Keratinocyte (primary cell): ENCODE data around the gene TSC22D3. TPM values are rescaled to one million over a fixed set of nuclear protein-coding genes. Genes with fewer than 3 reads are reported as not detected.

Experiments
- DNase-seq: peaks from one replicate; pipeline ENCODE4 v3.0.0-alpha.2; 2011; ENCODE audit warnings: low read depth, missing footprints, low spot score
- FAIRE-seq: peaks from 2 replicates; lab custom pipeline; 2011; peaks lifted over from hg19 to GRCh38; lab: Jason Lieb, UNC
- H2AFZ ChIP-seq: 2 replicates; pipeline ENCODE4 v1.6.0; 2012; ENCODE audit warnings: low read length, control low read depth, inconsistent platforms; ENCODE audit not compliant: control insufficient read depth
- H3K27ac ChIP-seq: 2 replicates; pipeline ENCODE4 v1.5.1; 2011; ENCODE audit warnings: low read length; ENCODE audit not compliant: control insufficient read depth, insufficient read depth
- H3K27me3 ChIP-seq: 3 replicates; pipeline ENCODE4 v1.6.0; 2011; ENCODE audit warnings: low read length; ENCODE audit not compliant: control insufficient read depth, insufficient read depth; ENCODE audit errors: extremely low read depth
- H3K36me3 ChIP-seq, 2 experiments: 2 replicates in 1 of 2; 3 replicates in 1 of 2; pipeline ENCODE4 v1.5.1; 2011; ENCODE audit warnings: low read length in 2 of 2, mild to moderate bottlenecking in 1 of 2; ENCODE audit not compliant: control insufficient read depth in 2 of 2, insufficient read depth in 2 of 2; ENCODE audit errors: extremely low read depth in 1 of 2
- H3K4me1 ChIP-seq: 3 replicates; pipeline ENCODE4 v1.5.1; 2011; ENCODE audit warnings: low read length; ENCODE audit not compliant: control insufficient read depth, insufficient read depth; ENCODE audit errors: extremely low read depth
- H3K4me2 ChIP-seq: 3 replicates; pipeline ENCODE4 v1.6.0; 2011; ENCODE audit warnings: low read depth, low read length; ENCODE audit not compliant: control insufficient read depth, insufficient read depth; ENCODE audit errors: extremely low read depth
- H3K4me3 ChIP-seq, 3 experiments: fragments of 200-600 bp in 1 of 3; sonication (generic) in 1 of 3; 2 replicates in 2 of 3; 3 replicates in 1 of 3; pipeline ENCODE4 v1.5.1; 2011 to 2016; ENCODE audit warnings: low read length in 3 of 3, mild to moderate bottlenecking in 3 of 3, control low read depth in 2 of 3, inconsistent platforms in 1 of 3, low read depth in 1 of 3, mixed read lengths in 1 of 3, mixed run types in 1 of 3, moderate library complexity in 1 of 3; ENCODE audit not compliant: control insufficient read depth in 2 of 3, insufficient read depth in 2 of 3; ENCODE audit errors: extremely low read depth in 1 of 3
- H3K79me2 ChIP-seq: 2 replicates; pipeline ENCODE4 v1.6.0; 2012; ENCODE audit warnings: low read length; ENCODE audit not compliant: control insufficient read depth, insufficient read depth
- H3K9ac ChIP-seq: 3 replicates; pipeline ENCODE4 v1.6.0; 2011; ENCODE audit warnings: low read length; ENCODE audit not compliant: control insufficient read depth, insufficient read depth; ENCODE audit errors: extremely low read depth
- H3K9me1 ChIP-seq: 3 replicates; pipeline ENCODE4 v1.6.0; 2011; ENCODE audit warnings: low read length; ENCODE audit not compliant: control insufficient read depth, insufficient read depth; ENCODE audit errors: extremely low read depth
- H3K9me3 ChIP-seq: 2 replicates; pipeline ENCODE4 v1.5.1; 2012; ENCODE audit warnings: low read depth, low read length; ENCODE audit not compliant: control insufficient read depth
- H4K20me1 ChIP-seq: 3 replicates; pipeline ENCODE4 v1.6.0; 2011; ENCODE audit warnings: low read length; ENCODE audit not compliant: control insufficient read depth, insufficient read depth; ENCODE audit errors: extremely low read depth
- EZH2 ChIP-seq: IDR thresholded peaks from one replicate; pipeline ENCODE4 v1.6.1; 2012; ENCODE audit warnings: inconsistent platforms, mild to moderate bottlenecking, low read length, moderate library complexity
- dilution Hi-C: fragments of 300-500 bp; cut with MboI; formaldehyde crosslinking; loops from one replicate; pipeline ENCODE4 v1.7.0; 2020; ENCODE audit warnings: low sequenced_read_pairs; ENCODE audit not compliant: extremely low pct_ligation_motif_present
- polyA plus RNA-seq, 5 experiments: library from polyadenylated mRNA; depleted of rRNA in 3 of 5; stranded (reverse) in 3 of 5; stranded (forward) in 1 of 5; unstranded in 1 of 5; fragments of >200 nt; gene quantifications; 1 replicate in 1 of 5; 2 replicates in 3 of 5; 3 replicates in 1 of 5; pipeline versions ENCODE4 v1.2.1 to v1.2.3, GENCODE V29; 2011 to 2012; ENCODE audit warnings: missing spikeins in 2 of 5, low read depth in 1 of 5, low replicate concordance in 1 of 5
- TF ChIP-seq, protein P1 (sequence below), 3 experiments: IDR thresholded peaks in 1 of 3; conservative IDR thresholded peaks in 1 of 3; optimal IDR thresholded peaks in 1 of 3; 2 replicates in 2 of 3; 3 replicates in 1 of 3; pipeline versions ENCODE3 to v1.5.1; 2011; ENCODE audit warnings: low read length in 3 of 3, mild to moderate bottlenecking in 3 of 3, moderate library complexity in 2 of 3, control low read depth in 1 of 3, inconsistent platforms in 1 of 3; ENCODE audit not compliant: insufficient read depth in 2 of 3; ENCODE audit errors: extremely low read depth in 1 of 3

The TSC22D3 gene
- polyA plus RNA-seq, 1 donor (not counting 4 experiments of a cell fraction or from before 2014, with no cell fraction given) = 48.5 TPM

- FAIRE-seq = no peak
- no peak overlapping the region for H3K4me3 ChIP-seq
These were observed 61.9 kb downstream of the TSC22D3 start for GRCh38 chrX:107713543-107714205.

DNA sequence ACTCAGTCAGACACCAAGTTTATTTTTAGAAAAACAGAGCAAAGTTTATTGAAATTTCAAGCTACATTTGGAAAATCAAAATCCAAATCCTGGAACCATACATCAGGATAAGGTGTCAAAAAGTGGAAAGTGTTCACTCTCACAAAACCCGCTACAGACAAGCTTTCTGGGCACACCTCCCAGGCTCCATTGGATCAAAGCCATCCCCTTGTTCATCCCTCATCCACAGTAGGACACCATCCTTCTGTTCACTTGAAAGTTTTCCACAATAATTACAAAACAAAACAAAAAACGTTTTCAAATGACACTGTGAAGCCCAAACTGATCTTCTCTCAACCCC, 62.4 kb downstream of the TSC22D3 start:
- Histone ChIP-seq H3K36me3 (peaks cover 0 to 16% of the 10 kb centered on the region in 2 experiments), H3K4me1 (peaks cover 50% of the 10 kb centered on the region), H3K27me3 (no peaks in the 10 kb centered on the region), H3K27ac (peak overlapping the region; percentile 19), H4K20me1 (no peaks in the 10 kb centered on the region), H3K4me3 (no peak overlapping the region), H3K4me2 (no peak overlapping the region), H2AFZ (no peak overlapping the region), H3K9me1 (no peaks in the 10 kb centered on the region), H3K9me3 (no peaks in the 10 kb centered on the region), H3K79me2 (no peaks in the 10 kb centered on the region), H3K9ac (no peak overlapping the region)
- DNase-seq = no peak
- FAIRE-seq = no peak
- TF ChIP-seq EZH2 = no peak
- TF ChIP-seq, protein P1, sequence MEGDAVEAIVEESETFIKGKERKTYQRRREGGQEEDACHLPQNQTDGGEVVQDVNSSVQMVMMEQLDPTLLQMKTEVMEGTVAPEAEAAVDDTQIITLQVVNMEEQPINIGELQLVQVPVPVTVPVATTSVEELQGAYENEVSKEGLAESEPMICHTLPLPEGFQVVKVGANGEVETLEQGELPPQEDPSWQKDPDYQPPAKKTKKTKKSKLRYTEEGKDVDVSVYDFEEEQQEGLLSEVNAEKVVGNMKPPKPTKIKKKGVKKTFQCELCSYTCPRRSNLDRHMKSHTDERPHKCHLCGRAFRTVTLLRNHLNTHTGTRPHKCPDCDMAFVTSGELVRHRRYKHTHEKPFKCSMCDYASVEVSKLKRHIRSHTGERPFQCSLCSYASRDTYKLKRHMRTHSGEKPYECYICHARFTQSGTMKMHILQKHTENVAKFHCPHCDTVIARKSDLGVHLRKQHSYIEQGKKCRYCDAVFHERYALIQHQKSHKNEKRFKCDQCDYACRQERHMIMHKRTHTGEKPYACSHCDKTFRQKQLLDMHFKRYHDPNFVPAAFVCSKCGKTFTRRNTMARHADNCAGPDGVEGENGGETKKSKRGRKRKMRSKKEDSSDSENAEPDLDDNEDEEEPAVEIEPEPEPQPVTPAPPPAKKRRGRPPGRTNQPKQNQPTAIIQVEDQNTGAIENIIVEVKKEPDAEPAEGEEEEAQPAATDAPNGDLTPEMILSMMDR (optimal IDR thresholded peaks at IDR 0.05 in 1 of 3, IDR thresholded peaks at IDR 0.05 in 1 of 3, conservative IDR thresholded peaks at IDR 0.05 in 1 of 3; ENCODE audit: extremely low read depth in 1 of 3, insufficient read depth in 2 of 3, low read length in 3 of 3) = no peak
- dilution Hi-C loops = no loop called here

More at GRCh38 chrX:107713543-107714205, 61.9 kb downstream of the TSC22D3 start:
- H3K4me2 ChIP-seq = peak overlapping the region; percentile 13
- peaks cover 54% of the 10 kb centered on the region for H3K4me1 ChIP-seq
- H3K36me3 ChIP-seq = peaks cover 0 to 16% of the 10 kb centered on the region in 2 experiments
- no peaks in the 10 kb centered on the region for H3K79me2 ChIP-seq
- H4K20me1 ChIP-seq = no peaks in the 10 kb centered on the region
- H3K27me3 ChIP-seq = no peaks in the 10 kb centered on the region
- H2AFZ ChIP-seq = no peak overlapping the region
- H3K27ac ChIP-seq = peak overlapping the region; percentile 19
- no peak for DNase-seq
- TF ChIP-seq, protein P1 (optimal IDR thresholded peaks at IDR 0.05 in 1 of 3, IDR thresholded peaks at IDR 0.05 in 1 of 3, conservative IDR thresholded peaks at IDR 0.05 in 1 of 3; ENCODE audit: extremely low read depth in 1 of 3, insufficient read depth in 2 of 3, low read length in 3 of 3) = no peak
- TF ChIP-seq EZH2 = no peak
- no peaks in the 10 kb centered on the region for H3K9me1 ChIP-seq
- H3K9ac ChIP-seq = no peak overlapping the region
- H3K9me3 ChIP-seq = no peaks in the 10 kb centered on the region
- dilution Hi-C loops = no loop called here
